Measurements from ENCODE around the gene AKAP13.
A peak's percentile ranks its signal among the peaks of the same experiment; 100 is the strongest.
"Not testable (repeated sequence)": the region's sequence is repeated elsewhere in the genome, so short reads cannot be mapped to it uniquely, and the experiment has no call there.

AKAP13 gene

DNA sequence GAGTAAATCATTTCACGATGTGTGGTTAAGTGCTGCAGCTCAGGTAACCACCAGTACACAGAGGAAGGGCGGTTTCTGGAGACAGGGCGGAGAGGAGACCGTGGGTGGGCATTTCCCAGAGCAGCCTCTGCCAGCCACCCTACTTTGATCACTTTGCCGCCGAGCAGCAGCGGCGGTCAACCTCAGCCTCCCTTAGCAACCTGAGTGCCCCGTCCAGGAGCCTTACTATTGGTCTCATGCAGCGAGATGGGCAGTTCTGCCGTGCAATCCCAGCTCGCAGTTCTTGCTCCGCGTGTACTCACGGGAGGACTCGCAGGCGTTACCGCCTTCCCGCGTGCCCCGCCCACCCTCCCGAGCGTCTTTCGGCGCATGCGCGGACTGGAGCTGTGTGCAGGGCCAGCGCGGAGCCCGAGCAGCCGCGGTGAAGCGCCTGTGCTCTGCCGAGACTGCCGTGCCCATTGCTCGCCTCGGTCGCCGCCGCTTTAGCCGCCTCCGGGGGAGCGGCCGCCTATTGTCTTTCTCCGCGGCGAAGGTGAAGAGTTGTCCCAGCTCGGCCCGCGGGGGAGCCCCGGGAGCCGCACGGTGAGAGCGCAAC lies at the start of gene AKAP13:
Gene AKAP13, plus strand, starts transcription at position 387 of the 595 bp plus-strand sequence. CDS start 105,118 bp downstream, outside the sequence.
- peak; percentile 52 for DNase-seq

- no peak for DNase-seq
These were observed 49.4 kb upstream of the AKAP13 start for GRCh38 chr15:85330901-85331588.

DNA sequence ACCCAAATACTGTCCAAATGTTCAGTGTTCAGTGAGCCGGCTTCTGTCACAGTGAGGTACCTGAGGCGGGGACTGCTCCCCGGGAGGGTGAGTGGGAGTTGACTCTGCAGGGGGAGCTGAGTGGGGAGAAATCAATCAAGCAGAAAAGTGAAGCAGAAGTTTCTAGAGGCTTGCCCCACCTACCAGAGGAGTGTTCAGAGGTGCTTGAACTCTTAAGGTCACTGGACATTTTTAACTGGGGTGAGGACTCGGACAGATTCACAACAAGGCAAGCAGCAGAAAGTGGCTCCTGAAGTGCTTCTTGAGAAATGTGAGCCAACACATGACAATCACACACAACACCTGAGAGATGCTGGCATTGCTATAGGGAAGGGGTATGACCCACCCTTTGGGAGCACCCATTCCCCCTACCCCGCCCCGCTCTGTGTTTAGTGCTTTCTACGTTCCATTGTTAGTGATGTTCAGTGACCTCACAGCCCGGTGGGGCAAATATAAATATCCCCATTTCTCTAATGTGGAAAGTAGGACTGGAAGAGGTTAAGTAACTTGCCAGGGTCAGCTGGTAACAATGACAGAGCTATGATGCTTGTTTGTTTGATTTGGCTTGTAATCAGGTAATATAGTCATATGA lies 48.6 kb upstream of the AKAP13 start:
- no peak for DNase-seq

DNA sequence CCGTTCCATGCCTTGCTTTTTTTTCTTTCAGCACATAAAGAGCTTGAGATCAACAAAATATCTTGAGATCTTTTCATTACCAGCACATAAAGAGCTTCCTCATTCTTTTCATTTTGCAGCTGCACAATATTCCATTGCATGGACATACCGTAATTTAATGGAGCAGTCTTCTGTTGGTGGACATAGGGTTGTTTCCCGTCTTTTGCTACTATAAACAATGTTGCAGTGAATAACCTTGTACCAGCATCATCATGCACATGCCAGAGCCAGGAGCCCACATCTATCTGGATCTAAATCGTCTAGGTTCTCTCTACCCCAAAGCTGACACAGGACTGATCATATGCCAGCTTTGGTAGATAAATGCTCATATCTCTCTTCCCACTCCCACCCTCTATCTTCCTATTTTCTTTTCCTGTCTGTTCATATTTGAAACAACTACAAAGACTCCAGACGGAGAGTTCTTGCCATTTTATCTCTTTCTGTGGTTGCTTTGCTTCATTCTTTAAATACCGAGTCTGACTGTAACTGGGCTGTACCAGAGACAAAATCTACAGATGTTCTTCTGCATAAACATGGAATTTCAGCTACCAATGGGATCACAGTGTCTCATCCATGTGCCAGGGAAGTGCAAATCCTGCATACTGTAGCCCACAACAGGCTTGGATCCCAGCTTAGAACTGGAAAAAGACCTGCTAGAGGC lies 47.1 kb upstream of the AKAP13 start:
- no peak for DNase-seq

DNA sequence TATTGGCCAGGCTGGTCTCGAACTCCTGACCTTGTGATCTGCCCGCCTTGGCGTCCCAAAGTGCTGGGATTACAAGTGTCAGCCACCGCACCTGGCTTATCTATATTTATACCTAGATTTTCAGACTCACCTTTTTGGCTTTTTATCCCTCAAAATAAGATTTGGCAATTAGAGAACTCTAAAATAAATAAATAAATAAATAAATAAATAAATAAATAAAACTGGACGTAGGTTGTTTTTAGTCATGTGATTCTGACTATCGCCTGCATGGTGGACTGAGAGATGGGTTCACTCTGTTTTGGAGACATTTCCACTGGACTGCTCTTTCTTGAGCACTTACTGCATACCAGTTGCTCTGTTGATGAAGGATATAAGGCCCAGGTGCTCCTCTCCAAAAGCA lies 46.2 kb upstream of the AKAP13 start:
- DNase-seq = no peak

GRCh38 chr15:85335193-85335942 lies 45.0 kb upstream of the AKAP13 start:
- no peak for DNase-seq

DNA sequence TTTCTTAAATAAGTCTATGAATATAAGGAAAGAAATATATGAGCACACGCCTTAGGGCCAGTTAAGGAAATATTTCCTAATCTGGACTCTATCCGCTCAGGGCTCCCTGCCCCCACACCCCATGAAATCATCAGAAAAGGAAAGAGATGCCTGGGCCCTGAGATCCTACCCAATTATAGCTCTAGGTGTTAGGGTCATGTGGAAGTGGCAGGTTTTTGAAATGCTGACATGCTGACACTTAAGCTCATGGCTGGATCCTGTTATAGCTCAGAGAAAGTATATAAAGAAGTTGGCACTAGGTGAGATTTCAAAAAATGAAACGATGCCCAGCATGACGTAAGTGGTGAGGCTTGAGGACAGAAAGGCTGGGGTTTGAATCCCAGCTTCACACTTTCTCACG lies 43.5 kb upstream of the AKAP13 start:
- DNase-seq = no peak

- no peak for DNase-seq
These were observed 42.9 kb upstream of the AKAP13 start for GRCh38 chr15:85337425-85338074.

DNA sequence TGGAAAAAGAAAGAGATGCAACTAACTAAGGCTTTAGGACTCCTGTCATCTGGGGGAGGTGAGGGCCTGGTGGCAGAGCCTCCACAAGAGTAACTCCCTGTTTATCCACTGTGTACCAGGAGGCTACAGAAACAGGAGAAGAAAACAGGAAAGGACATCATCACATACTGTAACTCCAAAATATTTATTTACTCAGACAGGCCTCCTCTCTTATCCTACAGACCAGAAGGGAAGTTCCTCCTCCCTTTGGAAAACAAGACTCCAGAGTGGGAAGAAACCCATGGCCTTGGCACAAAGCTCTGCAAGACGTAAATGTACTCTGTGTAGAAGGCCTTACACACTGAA lies 40.1 kb upstream of the AKAP13 start:
- DNase-seq = no peak

GRCh38 chr15:85340852-85341251 lies 39.6 kb upstream of the AKAP13 start:
- no peak for DNase-seq

- not testable (repeated sequence) for DNase-seq
These were observed 38.2 kb upstream of the AKAP13 start for GRCh38 chr15:85342163-85342562.

GRCh38 chr15:85343443-85343842 lies 37.0 kb upstream of the AKAP13 start:
- not testable (repeated sequence) for DNase-seq

DNA sequence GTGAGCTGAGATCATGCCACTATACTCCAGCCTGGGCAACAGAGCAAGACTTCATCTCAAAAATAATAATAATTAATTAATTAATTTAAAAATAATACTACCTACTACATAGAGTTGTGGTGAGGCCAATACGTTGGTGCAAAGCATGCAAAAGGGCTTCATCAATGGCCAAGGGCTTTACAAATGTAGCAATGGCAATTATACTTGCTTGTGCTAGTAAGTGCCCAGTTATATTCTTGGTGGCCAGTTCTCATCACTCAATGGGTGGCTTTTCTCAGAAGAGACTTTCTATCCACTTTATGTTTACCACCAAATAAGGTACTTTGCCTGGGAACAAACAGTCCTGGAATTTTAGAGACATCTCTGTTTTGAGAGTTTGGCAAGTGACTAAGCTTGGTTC lies 36.2 kb upstream of the AKAP13 start:
- DNase-seq = not testable (repeated sequence)

- not testable (repeated sequence) for DNase-seq
These were observed 35.7 kb upstream of the AKAP13 start for GRCh38 chr15:85344653-85345114.

GRCh38 chr15:85345196-85345918 lies 35.0 kb upstream of the AKAP13 start:
- not testable (repeated sequence) for DNase-seq

DNA sequence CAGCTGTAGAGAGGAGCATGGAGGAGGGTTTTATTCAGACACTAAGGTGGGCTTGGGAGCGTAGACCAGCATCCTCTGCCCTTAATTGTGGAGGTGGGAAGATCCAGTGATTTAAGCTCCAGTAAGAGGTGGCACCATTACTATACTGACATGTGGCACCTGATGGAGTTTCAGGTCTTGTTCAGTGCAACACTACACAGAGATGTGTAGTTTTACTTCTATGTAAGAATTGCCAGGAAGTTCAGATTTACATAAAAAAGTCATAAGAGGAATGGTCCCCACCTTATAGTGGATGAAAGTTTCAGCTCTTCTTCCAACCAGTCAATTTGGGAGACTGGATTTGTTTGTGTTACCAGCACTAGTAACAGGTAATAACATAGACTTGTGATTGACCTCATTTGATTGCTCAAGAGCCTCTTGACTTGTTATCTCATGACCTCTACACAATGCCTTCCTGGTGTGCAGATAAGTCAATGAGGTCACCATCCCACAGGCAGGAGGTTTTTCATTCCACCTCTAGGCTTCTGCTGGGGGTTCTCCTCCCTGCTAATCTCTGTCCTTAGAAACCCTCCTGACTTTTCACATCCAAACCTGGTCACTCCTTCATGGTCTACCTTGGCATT lies 33.8 kb upstream of the AKAP13 start:
- not testable (repeated sequence) for DNase-seq

GRCh38 chr15:85347264-85348047 lies 32.9 kb upstream of the AKAP13 start:
- DNase-seq = not testable (repeated sequence)

GRCh38 chr15:85348048-85348766 lies 32.2 kb upstream of the AKAP13 start:
- DNase-seq = not testable (repeated sequence)

DNA sequence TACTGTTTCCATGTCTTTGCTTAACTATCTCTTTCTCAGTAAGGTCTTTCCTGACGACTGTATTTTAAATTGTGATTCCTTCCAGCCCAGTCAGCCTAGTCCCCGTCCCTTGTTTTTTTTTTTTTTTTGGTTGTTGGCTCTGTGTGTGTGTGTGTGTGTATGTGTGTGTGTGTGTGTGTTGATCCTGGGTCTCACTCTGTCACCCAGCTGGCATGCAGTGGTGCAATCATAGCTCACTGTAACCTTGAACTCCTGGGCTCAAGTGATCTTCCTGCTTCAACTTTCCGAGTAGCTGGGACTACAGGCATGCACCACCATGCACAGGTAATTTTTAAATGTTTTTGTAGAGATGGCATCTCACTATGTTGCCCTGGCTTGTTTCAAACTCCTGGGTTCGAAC lies 31.3 kb upstream of the AKAP13 start:
- not testable (repeated sequence) for DNase-seq

- no peak for DNase-seq
These were observed 30.0 kb upstream of the AKAP13 start for GRCh38 chr15:85350395-85350794.

All from NCI-H2107 (cell line).